HG03039 (cell line): ENCODE measurements around the gene PRAME.
"Not testable (repeated sequence)": the region's sequence is repeated elsewhere in the genome, so short reads cannot be mapped to it uniquely, and the experiment has no call there.

Experiments used
- ATAC-seq: cut with Tn5 transposase; IDR thresholded peaks from one replicate; pipeline ENCODE4 v1.9.1; 2021; ENCODE audit warnings: mild to moderate bottlenecking, moderate library complexity; ENCODE audit not compliant: unreplicated experiment

The PRAME gene

DNA sequence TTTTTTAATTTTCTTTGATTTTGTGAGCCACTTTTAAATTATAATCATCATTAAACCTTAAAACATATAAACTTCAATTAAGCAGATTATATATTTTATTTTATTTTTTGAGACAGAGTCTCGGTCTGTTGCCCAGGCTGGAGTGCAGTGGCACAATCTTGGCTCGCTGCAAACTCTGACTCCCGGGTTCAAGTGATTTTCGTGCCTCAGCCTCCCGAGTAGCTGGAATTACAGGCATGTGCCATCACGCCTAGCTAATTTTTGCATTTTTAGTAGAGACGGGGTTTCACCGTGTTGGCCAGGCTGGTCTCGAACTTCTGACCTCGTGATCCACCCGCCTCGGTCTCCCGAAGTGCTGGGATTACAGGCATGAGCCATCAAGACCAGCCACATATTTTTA lies 22.5 kb upstream of the PRAME start:
- not testable (repeated sequence) for ATAC-seq

GRCh38 chr22:22579869-22580604 lies 21.0 kb upstream of the PRAME start:
- ATAC-seq = no peak

DNA sequence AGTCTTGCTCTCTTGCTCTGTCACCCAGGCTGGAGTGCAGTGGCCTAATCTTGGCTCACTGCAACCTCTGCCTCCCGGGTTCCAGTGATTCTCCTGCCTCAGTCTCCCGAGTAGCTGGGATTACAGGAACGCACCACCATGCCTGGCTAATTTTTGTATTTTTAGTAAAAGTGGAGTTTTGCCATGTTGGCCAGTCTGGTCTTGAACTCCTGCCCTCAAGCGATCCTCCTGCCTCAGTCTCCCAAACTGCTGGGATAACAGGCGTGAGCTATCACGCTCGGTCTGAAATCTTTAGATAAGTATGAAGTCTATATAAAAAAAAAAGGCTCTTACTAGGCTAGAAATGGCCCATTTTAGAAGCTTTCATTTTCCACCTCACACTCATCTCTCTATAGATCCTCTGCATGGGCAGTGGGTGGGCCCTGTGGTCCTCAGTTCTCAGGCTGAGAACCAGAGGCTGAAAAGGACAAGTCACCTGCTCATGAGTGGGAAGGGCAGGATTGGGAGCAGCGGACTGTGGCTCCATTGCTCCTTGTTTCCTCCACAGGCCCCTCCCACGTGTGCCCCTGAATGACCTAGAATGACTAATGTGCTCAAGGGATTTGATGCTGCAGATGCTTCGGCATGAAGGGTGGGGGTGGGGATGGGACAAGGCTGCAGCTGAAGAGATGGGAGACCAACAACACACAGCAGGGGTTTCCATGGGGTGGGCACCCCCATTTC lies 19.8 kb upstream of the PRAME start:
- ATAC-seq = no peak

GRCh38 chr22:22576989-22577427 lies 17.9 kb upstream of the PRAME start:
- ATAC-seq = no peak

DNA sequence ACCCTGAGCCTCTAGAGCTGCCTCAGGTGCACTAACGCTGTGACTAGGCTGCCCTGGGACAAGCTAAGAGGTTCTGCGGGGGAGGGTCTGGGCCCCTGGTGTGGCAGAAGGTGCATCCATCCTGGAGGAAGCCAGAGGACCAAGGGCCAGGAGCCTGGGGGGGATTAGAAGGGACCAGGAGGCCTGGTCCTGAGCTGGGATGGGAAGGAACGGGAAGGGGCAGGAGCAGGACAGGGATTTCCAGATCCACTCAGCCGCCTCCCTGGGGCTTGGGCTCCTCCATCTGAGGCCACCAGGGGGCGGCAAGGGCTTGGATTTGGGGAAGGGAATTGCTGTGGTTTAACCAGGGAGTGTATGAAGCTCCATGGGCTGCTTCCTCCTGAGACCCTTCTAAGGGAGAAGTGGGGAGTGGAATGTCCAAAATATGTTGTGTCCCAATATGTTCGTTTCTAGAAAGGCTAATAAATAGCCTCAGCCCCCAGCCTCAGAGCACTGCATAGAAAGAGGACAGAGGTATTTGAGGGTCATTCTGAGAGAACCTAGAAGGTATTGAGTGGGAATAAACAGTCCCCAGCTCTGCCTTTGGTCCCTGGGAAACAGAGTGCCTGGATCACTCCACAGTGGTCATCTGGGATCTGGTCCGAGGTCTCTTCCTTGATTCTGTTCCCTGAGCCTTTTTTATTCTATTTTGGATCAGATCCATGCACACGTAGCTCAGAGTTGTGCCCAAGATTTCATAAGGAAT lies 17.4 kb upstream of the PRAME start:
- no peak for ATAC-seq

DNA sequence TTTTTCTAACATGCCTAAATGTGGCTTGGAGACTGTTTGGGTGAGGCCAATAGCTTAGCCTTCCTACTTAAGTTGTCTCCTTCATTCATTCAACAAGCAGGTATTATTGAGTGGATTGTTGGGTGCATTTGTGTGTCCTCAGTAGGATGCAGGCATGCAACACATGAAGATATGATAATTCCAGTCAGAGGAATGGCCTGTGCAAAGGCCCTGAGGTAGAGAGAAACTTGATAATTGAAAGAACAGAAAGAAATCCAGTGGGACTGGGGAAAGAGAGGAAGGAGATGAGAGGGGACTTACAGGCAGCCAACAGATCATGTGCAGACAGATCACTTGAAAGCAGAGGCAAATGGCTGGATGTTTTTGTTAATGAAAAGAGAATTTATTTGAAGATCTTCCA lies 15.3 kb upstream of the PRAME start:
- ATAC-seq = no peak

DNA sequence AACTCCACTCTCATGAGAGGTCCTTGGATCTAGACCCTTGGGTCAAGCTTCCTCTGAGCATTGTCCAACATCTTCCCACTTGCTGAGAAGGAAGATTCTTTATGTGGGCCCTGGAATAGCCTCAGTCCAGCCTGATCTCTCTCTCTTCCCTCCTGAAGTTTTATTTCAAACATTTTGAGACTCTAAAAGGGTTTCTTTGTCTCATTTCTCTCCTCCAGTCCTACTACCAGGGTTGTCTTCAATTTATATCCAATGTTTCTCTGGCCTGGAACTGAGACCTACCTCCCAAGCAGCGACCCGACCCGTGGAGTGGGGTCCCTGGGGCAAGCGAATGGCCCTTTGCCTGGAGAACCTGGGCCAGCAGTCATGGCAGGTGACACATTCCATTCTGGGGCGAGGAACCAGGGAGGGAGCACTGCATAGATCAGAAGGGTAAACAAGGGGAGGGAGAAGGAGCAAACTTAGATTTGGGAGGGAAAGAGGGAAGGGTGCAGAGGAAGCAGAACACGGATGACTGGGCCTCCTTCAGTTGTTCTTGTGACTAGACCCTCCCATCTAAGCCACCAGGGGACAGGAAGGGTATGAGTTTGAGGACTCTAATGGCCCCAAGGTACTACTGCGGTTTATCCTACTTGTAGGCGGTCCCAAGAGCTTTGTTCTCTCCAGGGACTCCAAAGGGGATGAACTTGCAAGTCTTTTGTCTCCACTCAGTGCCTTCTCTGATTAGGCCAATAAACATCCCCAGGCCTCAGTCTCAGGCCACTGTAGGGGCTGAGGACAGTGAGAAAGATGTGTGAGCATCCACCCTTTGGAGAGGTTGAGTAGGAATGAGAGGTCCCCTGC lies 14.2 kb upstream of the PRAME start:
- ATAC-seq = no peak

DNA sequence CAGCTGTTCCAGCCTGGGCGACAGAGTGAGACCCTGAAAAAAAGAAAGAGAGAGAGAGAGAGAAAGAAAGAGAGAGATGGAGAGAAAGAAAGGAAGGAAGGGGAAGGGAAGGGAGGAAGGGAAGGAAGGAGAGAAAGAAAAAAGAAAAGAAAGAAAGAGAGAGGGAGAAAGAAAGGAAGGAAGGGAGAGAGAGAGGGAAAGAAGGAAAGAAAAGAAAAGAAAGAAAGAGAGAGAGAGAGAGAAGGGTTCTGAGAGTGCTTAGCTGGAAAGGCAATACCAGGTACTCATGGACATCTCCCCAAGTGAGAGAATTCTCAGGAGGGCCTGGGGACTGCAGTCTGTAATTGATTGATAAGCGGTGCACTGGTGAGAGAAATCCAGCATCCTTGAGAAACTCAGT lies 12.8 kb upstream of the PRAME start:
- no peak for ATAC-seq

GRCh38 chr22:22571429-22571828 lies 12.4 kb upstream of the PRAME start:
- ATAC-seq = no peak

- no peak for ATAC-seq
Measured at GRCh38 chr22:22569218-22569617, 10.2 kb upstream of the PRAME start.

GRCh38 chr22:22565981-22566380 lies 6.9 kb upstream of the PRAME start:
- ATAC-seq = no peak

- no peak for ATAC-seq
Measured at GRCh38 chr22:22558071-22558971, 744 bp downstream of the PRAME start.

DNA sequence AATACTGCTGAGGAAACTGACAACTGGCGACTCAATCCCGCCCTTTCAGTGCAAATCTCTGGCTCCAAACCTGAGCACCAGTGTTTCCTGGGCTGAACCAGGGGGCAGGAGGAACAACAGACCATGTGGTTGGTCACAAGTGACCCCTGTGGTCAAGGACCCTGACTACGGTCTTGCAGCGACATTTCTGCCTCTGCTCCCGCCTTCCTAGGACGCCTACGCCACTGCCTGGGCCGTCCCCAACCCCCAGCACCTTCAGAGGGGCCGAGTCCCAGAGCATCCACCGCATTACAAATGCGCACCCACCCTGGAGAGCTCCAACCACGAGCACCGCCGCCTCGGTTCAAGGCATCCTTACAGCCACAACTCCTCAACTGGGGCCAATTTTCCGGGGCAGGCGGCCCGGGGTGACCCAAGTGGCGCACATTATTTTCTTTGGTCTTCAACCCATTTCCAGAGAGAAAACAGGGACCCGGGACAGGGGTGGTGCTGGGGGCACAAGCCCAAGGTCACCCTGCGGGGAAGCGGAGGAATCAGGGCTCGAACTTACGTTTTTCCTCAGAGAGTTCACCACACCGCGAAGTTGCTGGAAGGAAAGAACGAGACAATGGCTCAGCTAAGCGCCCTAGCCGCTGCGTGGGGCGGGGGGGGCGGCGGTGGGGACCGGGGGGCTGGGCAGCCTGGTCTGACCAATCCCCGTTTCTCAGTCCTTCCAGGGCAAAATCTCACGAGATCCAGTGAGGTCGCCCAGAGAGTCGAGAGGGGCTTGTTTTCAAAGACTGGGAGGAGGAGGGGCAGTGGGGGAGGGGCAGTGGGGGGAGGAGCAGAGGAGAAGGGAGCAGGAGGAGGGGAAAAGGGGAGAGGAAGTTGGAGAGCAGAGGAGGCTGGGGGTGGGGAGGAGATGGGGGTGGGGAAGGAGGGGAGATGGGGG lies 1.8 kb downstream of the PRAME start:
- no peak for ATAC-seq

- ATAC-seq = no peak
Measured at GRCh38 chr22:22556578-22556977, 2.5 kb downstream of the PRAME start.

GRCh38 chr22:22555596-22555995 lies 3.5 kb downstream of the PRAME start:
- ATAC-seq = no peak

- ATAC-seq = no peak
Measured at GRCh38 chr22:22554587-22555284, 4.3 kb downstream of the PRAME start.

GRCh38 chr22:22553735-22554586 lies 5.1 kb downstream of the PRAME start:
- ATAC-seq = no peak
